Fibroblast of lung (primary cell): ENCODE results near the gene NT5DC1. TPM values are rescaled to one million over a fixed set of nuclear protein-coding genes. Genes with fewer than 3 reads are reported as not detected.

ENCODE experiments used
- DNase-seq, 2 donors: peaks; one replicate each; pipeline versions ENCODE4 v3.0.0 to v3.0.0-alpha.2; 2010; ENCODE audit warnings: low read depth in 2 of 2
- H2AFZ ChIP-seq: 2 replicates; pipeline ENCODE4 v1.5.1; 2012; ENCODE audit warnings: low read length, control low read depth, inconsistent platforms
- H3K27ac ChIP-seq: 2 replicates; pipeline ENCODE4 v1.5.1; 2011; ENCODE audit warnings: low read length, control low read depth; ENCODE audit not compliant: insufficient read depth
- H3K27me3 ChIP-seq: 2 replicates; pipeline ENCODE4 v1.5.1; 2011; ENCODE audit warnings: mild to moderate bottlenecking, low read length; ENCODE audit not compliant: control insufficient read depth, insufficient read depth
- H3K36me3 ChIP-seq: 2 replicates; pipeline ENCODE4 v1.5.1; 2011; ENCODE audit warnings: low read length; ENCODE audit not compliant: control insufficient read depth, insufficient read depth
- H3K4me1 ChIP-seq: 2 replicates; pipeline ENCODE4 v1.5.1; 2011; ENCODE audit warnings: low read length; ENCODE audit not compliant: control insufficient read depth, insufficient read depth; ENCODE audit errors: extremely low read depth
- H3K4me2 ChIP-seq: 2 replicates; pipeline ENCODE4 v1.5.1; 2011; ENCODE audit warnings: low read length, control low read depth; ENCODE audit not compliant: insufficient read depth; ENCODE audit errors: extremely low read depth
- H3K4me3 ChIP-seq, 4 experiments: fragments of 200-600 bp in 1 of 4; sonication (generic) in 1 of 4; replicated peaks in 1 of 4; 2 replicates each; pipeline ENCODE4 v1.5.1; 2011 to 2016; ENCODE audit warnings: low read length in 4 of 4, low read depth in 3 of 4, mild to moderate bottlenecking in 3 of 4, control low read depth in 2 of 4, inconsistent platforms in 1 of 4, mixed read lengths in 1 of 4; ENCODE audit not compliant: insufficient read depth in 1 of 4; ENCODE audit errors: control extremely low read depth in 1 of 4
- H3K79me2 ChIP-seq: 2 replicates; pipeline ENCODE4 v1.5.1; 2012; ENCODE audit warnings: mild to moderate bottlenecking, low read length, inconsistent platforms; ENCODE audit not compliant: control insufficient read depth, insufficient read depth
- H3K9ac ChIP-seq: 2 replicates; pipeline ENCODE4 v1.5.1; 2011; ENCODE audit warnings: mild to moderate bottlenecking, low read length, control low read depth; ENCODE audit not compliant: insufficient read depth
- H3K9me3 ChIP-seq: 2 replicates; pipeline ENCODE4 v1.5.1; 2012; ENCODE audit warnings: low read depth, low read length; ENCODE audit not compliant: control insufficient read depth, insufficient read depth
- H4K20me1 ChIP-seq: 2 replicates; pipeline ENCODE4 v1.5.1; 2011; ENCODE audit warnings: low read length; ENCODE audit not compliant: control insufficient read depth, insufficient read depth; ENCODE audit errors: extremely low read depth
- EZH2 ChIP-seq: IDR thresholded peaks from 2 replicates; pipeline ENCODE4 v1.5.1; 2012; ENCODE audit warnings: low read length, control low read depth, mild to moderate bottlenecking; ENCODE audit errors: missing control alignments
- polyA plus RNA-seq, 2 donors: library from polyadenylated mRNA; depleted of rRNA in 1 of 2; stranded (reverse) in 1 of 2; unstranded in 1 of 2; fragments of >200 nt; gene quantifications; 2 replicates each; pipeline ENCODE4 v1.2.1, GENCODE V29; 2011 to 2012; ENCODE audit warnings: missing spikeins in 1 of 2
- total RNA-seq: library from RNA; depleted of rRNA; stranded (reverse); fragments of >200 nt; gene quantifications from 2 replicates; pipeline ENCODE4 v1.2.1, GENCODE V29; 2014
- TF ChIP-seq, protein P1 (sequence below), 2 donors: IDR thresholded peaks in 1 of 2; conservative IDR thresholded peaks in 1 of 2; 1 replicate in 1 of 2; 2 replicates in 1 of 2; pipeline ENCODE4 v1.5.1; 2011 to 2012; ENCODE audit warnings: low read length in 2 of 2, control low read depth in 1 of 2, inconsistent platforms in 1 of 2, low read depth in 1 of 2, mild to moderate bottlenecking in 1 of 2

The NT5DC1 gene
- total and polyA plus RNA-seq, 2 donors (not counting 1 experiment from before 2014, with no cell fraction given) = 8.1 to 17.9 TPM

- Histone ChIP-seq H2AFZ (no peak overlapping the region), H3K36me3 (no peaks in the 10 kb centered on the region), H3K79me2 (no peaks in the 10 kb centered on the region), H3K9ac (no peak overlapping the region), H3K4me2 (no peak overlapping the region), H3K4me3 (no peak overlapping the region), H3K27ac (no peak overlapping the region), H3K9me3 (no peaks in the 10 kb centered on the region), H4K20me1 (no peaks in the 10 kb centered on the region), H3K4me1 (no peaks in the 10 kb centered on the region), H3K27me3 (no peaks in the 10 kb centered on the region)
- DNase-seq = no peak
- TF ChIP-seq, protein P1, sequence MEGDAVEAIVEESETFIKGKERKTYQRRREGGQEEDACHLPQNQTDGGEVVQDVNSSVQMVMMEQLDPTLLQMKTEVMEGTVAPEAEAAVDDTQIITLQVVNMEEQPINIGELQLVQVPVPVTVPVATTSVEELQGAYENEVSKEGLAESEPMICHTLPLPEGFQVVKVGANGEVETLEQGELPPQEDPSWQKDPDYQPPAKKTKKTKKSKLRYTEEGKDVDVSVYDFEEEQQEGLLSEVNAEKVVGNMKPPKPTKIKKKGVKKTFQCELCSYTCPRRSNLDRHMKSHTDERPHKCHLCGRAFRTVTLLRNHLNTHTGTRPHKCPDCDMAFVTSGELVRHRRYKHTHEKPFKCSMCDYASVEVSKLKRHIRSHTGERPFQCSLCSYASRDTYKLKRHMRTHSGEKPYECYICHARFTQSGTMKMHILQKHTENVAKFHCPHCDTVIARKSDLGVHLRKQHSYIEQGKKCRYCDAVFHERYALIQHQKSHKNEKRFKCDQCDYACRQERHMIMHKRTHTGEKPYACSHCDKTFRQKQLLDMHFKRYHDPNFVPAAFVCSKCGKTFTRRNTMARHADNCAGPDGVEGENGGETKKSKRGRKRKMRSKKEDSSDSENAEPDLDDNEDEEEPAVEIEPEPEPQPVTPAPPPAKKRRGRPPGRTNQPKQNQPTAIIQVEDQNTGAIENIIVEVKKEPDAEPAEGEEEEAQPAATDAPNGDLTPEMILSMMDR (conservative IDR thresholded peaks at IDR 0.05 in 1 of 2, IDR thresholded peaks at IDR 0.05 in 1 of 2; ENCODE audit: low read depth in 1 of 2, low read length in 2 of 2) = no peak
- no peak for TF ChIP-seq EZH2
Observed at GRCh38 chr6:116165596-116165995, 64.9 kb downstream of the NT5DC1 start.

DNA sequence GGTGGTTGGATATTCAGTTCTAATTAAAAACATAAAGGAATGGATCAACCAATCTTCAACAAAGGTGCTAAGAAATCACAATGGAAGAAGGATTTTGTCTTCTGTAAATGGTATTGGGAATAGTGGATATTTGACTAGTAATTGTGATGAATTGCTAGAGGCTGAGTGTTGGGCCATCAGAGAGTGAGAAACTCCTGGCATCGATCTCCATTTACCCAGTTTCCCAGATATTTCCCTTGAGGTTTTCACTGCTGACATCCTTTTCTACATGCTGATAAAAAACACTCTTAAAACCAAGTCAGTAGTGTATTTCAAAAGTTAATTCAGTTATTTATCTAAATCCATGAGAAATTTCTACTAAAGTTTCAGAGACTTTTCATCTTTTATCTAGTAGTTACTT lies 65.7 kb downstream of the NT5DC1 start:
- Histone ChIP-seq H3K27me3 (no peaks in the 10 kb centered on the region), H3K9ac (no peak overlapping the region), H3K4me1 (no peaks in the 10 kb centered on the region), H3K27ac (no peak overlapping the region), H3K4me3 (no peak overlapping the region), H3K4me2 (no peak overlapping the region), H3K9me3 (no peaks in the 10 kb centered on the region), H3K79me2 (no peaks in the 10 kb centered on the region), H3K36me3 (no peaks in the 10 kb centered on the region), H4K20me1 (no peaks in the 10 kb centered on the region), H2AFZ (no peak overlapping the region)
- TF ChIP-seq EZH2 = no peak
- TF ChIP-seq, protein P1 (conservative IDR thresholded peaks at IDR 0.05 in 1 of 2, IDR thresholded peaks at IDR 0.05 in 1 of 2; ENCODE audit: low read depth in 1 of 2, low read length in 2 of 2) = no peak
- peak in 1 of 2 donors; percentile 23 for DNase-seq

DNA sequence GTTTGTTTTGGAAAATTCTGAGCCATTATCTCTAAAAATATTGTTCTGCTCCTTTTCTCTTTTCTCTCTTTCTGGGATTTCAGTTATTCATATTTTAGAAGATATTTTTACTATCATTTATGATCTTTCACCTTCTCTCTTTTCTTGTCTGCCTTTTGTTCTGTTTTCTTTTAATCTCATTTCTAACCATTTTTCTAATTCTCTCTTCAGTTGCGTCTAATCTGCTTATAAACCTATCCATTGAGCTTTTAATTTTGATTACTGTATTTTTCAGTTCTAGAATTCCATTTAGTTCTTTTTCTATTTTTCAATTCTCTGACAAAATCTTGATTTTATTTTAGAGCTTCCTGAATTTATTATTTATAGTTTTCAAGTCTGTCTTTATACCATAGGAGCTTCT lies 67.5 kb downstream of the NT5DC1 start:
- no peak overlapping the region for H2AFZ ChIP-seq
- DNase-seq = no peak
- no peaks in the 10 kb centered on the region for H4K20me1 ChIP-seq
- no peaks in the 10 kb centered on the region for H3K9me3 ChIP-seq
- H3K4me1 ChIP-seq = no peaks in the 10 kb centered on the region
- no peak overlapping the region for H3K9ac ChIP-seq
- no peaks in the 10 kb centered on the region for H3K27me3 ChIP-seq
- no peak overlapping the region for H3K27ac ChIP-seq
- no peaks in the 10 kb centered on the region for H3K79me2 ChIP-seq
- H3K36me3 ChIP-seq = no peaks in the 10 kb centered on the region
- no peak overlapping the region for H3K4me2 ChIP-seq
- no peak overlapping the region for H3K4me3 ChIP-seq
- TF ChIP-seq EZH2 = no peak
- TF ChIP-seq, protein P1 (conservative IDR thresholded peaks at IDR 0.05 in 1 of 2, IDR thresholded peaks at IDR 0.05 in 1 of 2; ENCODE audit: low read depth in 1 of 2, low read length in 2 of 2) = no peak
